22Rv1 (cell line): Measurements from ENCODE around the gene LYL1.

Experiments used
- H3K27ac ChIP-seq: fragments of 450-650 bp; 2 replicates; pipeline ENCODE4 v1.5.1; 2017
- CTCF ChIP-seq: fragments of 450-650 bp; IDR thresholded peaks from 2 replicates; pipeline ENCODE4 v1.5.1; 2017; ENCODE audit warnings: mild to moderate bottlenecking
- ZFX ChIP-seq: fragments of 450-650 bp; IDR thresholded peaks from 2 replicates; pipeline ENCODE4 v1.6.1; 2017; ENCODE audit warnings: antibody characterized with exemption, borderline replicate concordance

Gene LYL1

GRCh38 chr19:13127051-13127450, 24.4 kb upstream of the LYL1 start:
- H3K27ac ChIP-seq, result no peak overlapping the region
- TF ChIP-seq ZFX (no peak), CTCF (no peak)

- H3K27ac ChIP-seq, result no peak overlapping the region
- TF ChIP-seq CTCF, result no peak
- TF ChIP-seq ZFX, result no peak
Measured at GRCh38 chr19:13122980-13123957, 20.6 kb upstream of the LYL1 start.

- TF ChIP-seq CTCF, result no peak
- no peak for TF ChIP-seq ZFX
- H3K27ac ChIP-seq, result no peak overlapping the region
Measured at GRCh38 chr19:13122275-13122878, 19.7 kb upstream of the LYL1 start.

GRCh38 chr19:13121551-13122274, 19.1 kb upstream of the LYL1 start:
- TF ChIP-seq ZFX, result no peak
- TF ChIP-seq CTCF, result no peak
- no peak overlapping the region for H3K27ac ChIP-seq

- no peak overlapping the region for H3K27ac ChIP-seq
- TF ChIP-seq ZFX (no peak), CTCF (no peak)
Measured at GRCh38 chr19:13120817-13121216, 18.2 kb upstream of the LYL1 start.

GRCh38 chr19:13120031-13120430, 17.4 kb upstream of the LYL1 start:
- H3K27ac ChIP-seq, result no peak overlapping the region
- no peak for TF ChIP-seq CTCF
- no peak for TF ChIP-seq ZFX
